GM12864 (cell line): ENCODE results near the gene PAK1IP1.
A peak's percentile ranks its signal among the peaks of the same experiment; 100 is the strongest.

ENCODE experiments used
- DNase-seq: peaks from one replicate; pipeline ENCODE4 v3.0.0-alpha.2; 2011; ENCODE audit warnings: low read depth
- H3K4me3 ChIP-seq: 2 replicates; pipeline ENCODE4 v1.5.1; 2011; ENCODE audit warnings: mild to moderate bottlenecking, low read depth, low read length, control low read depth
- CTCF ChIP-seq: IDR thresholded peaks from 2 replicates; pipeline ENCODE4 v1.5.1; 2011; ENCODE audit warnings: low read depth, mild to moderate bottlenecking, moderate library complexity, low read length, control low read depth, inconsistent platforms; ENCODE audit errors: missing control alignments

The PAK1IP1 gene

GRCh38 chr6:10684618-10685017, 10.2 kb upstream of the PAK1IP1 start:
- DNase-seq, result no peak
- H3K4me3 ChIP-seq, result no peak overlapping the region
- TF ChIP-seq CTCF, result no peak

GRCh38 chr6:10685092-10685915, 9.5 kb upstream of the PAK1IP1 start:
- no peak for TF ChIP-seq CTCF
- DNase-seq, result no peak
- H3K4me3 ChIP-seq, result no peak overlapping the region

- H3K4me3 ChIP-seq, result no peak overlapping the region
- no peak for TF ChIP-seq CTCF
- no peak for DNase-seq
These were observed 7.9 kb upstream of the PAK1IP1 start for GRCh38 chr6:10686901-10687300.

GRCh38 chr6:10687582-10687981, 7.2 kb upstream of the PAK1IP1 start:
- no peak overlapping the region for H3K4me3 ChIP-seq
- no peak for DNase-seq
- no peak for TF ChIP-seq CTCF

GRCh38 chr6:10690651-10691445, 3.9 kb upstream of the PAK1IP1 start:
- no peak for DNase-seq
- H3K4me3 ChIP-seq, result no peak overlapping the region
- no peak for TF ChIP-seq CTCF

GRCh38 chr6:10692965-10693538, 1.7 kb upstream of the PAK1IP1 start:
- peak overlapping the region; percentile 77 for H3K4me3 ChIP-seq
- DNase-seq, result no peak
- TF ChIP-seq CTCF, result no peak
